MG63 (cell line): ENCODE measurements around the gene PKHD1. TPM values are rescaled to one million over a fixed set of nuclear protein-coding genes. Genes with fewer than 3 reads are reported as not detected.

Experiments
- DNase-seq: peaks from one replicate; pipeline ENCODE4 v3.0.0-alpha.2; 2020
- H3K27me3 ChIP-seq: fragments of 250-450 bp; sonication (Bioruptor Pico); 2 replicates; pipeline ENCODE4 v1.5.1; 2020; ENCODE audit warnings: mild to moderate bottlenecking, moderate library complexity
- H3K36me3 ChIP-seq: fragments of 250-450 bp; sonication (Bioruptor Pico); 2 replicates; pipeline ENCODE4 v1.5.1; 2020; ENCODE audit warnings: mild to moderate bottlenecking, moderate library complexity
- H3K4me3 ChIP-seq: fragments of 250-450 bp; sonication (Bioruptor Pico); 2 replicates; pipeline ENCODE4 v1.5.1; 2020; ENCODE audit warnings: mild to moderate bottlenecking, moderate library complexity
- H3K9me3 ChIP-seq: fragments of 250-450 bp; sonication (Bioruptor Pico); 2 replicates; pipeline ENCODE4 v1.5.1; 2020; ENCODE audit warnings: mild to moderate bottlenecking, moderate library complexity
- total RNA-seq: library from RNA; depleted of rRNA; stranded (reverse); fragments of >200 nt; shearing (Covaris generic); gene quantifications from 2 replicates; pipeline ENCODE4 v1.2.3, GENCODE V29; 2014; ENCODE audit warnings: low replicate concordance

The PKHD1 gene
- total RNA-seq, 1 experiment from 2014 or later, result not detected

DNA sequence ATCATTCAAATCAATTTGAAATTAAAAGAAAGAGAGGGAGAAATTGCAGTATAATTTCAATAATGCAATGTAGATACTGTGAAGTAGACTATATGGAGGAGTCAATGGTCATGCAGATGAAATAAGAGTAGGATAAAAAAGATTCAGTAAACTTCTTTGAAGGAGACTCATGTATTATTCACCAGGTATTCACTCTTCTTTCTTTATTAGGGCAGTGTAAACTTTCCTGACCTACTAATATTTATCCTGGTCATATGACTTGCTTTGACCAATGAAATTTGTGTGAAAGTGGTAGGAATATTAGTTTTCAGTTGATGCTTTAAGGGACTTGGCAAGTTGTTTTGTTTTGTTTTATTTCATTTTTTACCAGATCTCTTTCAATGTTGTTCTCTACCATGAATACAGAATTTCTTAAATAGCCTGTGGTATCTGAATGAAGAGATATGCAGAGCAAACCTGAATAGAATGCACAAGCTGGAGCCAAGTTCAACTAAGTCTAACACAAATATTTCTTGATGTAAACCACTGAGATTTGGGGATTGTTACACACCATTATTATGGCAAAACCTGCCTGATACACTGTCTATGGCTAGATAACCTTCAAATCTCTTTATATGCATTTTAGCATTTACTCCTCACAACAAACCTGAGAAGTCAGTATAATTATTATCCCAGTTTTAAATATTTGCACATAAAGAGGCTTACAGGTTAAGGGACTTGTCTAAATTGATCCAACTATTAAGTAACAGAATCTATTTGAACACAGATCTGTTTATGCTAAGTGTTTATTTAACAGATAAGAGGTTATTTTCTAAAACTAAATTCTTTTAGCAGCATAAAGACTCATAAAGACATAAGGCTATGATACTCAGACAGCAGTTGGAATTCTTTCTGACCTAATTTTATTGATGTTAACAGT, 311.2 kb downstream of the PKHD1 start:
- no peaks in the 10 kb centered on the region for H3K27me3 ChIP-seq
- no peaks in the 10 kb centered on the region for H3K36me3 ChIP-seq
- no peak overlapping the region for H3K4me3 ChIP-seq
- H3K9me3 ChIP-seq, result no peaks in the 10 kb centered on the region
- no peak for DNase-seq

- no peak for DNase-seq
- Histone ChIP-seq H3K27me3 (no peaks in the 10 kb centered on the region), H3K4me3 (no peak overlapping the region), H3K36me3 (no peaks in the 10 kb centered on the region), H3K9me3 (no peaks in the 10 kb centered on the region)
Observed at GRCh38 chr6:51768087-51768486, 319.3 kb downstream of the PKHD1 start.

DNA sequence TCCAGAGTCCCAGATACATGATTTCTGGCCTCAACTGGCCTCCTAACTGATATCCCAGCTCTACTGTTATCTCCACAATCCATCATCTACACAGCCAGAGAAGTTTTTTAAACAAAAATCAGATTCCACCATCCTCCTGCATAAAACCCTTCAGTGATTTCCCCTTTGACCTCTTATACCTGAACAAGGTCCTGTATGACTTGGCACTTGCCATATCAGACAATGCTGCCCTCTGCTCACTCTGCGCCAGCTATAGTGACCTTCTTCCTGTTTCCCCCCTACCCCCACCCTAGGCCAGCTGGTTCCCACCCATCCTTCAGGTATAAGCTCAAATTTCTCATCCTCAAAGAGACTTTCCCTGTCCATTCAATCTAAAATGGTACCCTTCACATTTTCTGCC, 322.2 kb downstream of the PKHD1 start:
- H3K9me3 ChIP-seq, result no peaks in the 10 kb centered on the region
- H3K36me3 ChIP-seq, result no peaks in the 10 kb centered on the region
- no peak overlapping the region for H3K4me3 ChIP-seq
- no peaks in the 10 kb centered on the region for H3K27me3 ChIP-seq
- no peak for DNase-seq

DNA sequence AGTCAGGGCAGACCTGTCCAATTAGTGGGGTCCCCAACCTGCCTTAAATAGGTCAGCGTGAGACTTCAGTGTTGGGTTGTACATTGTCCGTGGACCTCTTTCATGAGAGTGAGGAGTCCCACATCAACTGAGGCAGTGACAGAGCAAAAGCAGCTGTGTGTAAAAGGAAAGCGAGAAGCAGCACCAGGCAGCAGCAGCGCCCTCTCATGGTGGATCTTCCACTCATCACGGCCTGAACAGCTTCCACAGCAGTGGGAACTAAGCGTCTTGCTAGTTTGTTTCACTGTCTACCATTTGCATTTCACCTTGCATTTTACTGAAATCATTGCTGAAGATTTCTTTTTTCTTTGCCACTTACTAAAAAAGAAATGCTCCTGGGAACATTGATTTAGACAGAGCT, 333.8 kb downstream of the PKHD1 start:
- H3K27me3 ChIP-seq, result no peaks in the 10 kb centered on the region
- no peaks in the 10 kb centered on the region for H3K36me3 ChIP-seq
- H3K4me3 ChIP-seq, result no peak overlapping the region
- DNase-seq, result no peak
- no peaks in the 10 kb centered on the region for H3K9me3 ChIP-seq

DNA sequence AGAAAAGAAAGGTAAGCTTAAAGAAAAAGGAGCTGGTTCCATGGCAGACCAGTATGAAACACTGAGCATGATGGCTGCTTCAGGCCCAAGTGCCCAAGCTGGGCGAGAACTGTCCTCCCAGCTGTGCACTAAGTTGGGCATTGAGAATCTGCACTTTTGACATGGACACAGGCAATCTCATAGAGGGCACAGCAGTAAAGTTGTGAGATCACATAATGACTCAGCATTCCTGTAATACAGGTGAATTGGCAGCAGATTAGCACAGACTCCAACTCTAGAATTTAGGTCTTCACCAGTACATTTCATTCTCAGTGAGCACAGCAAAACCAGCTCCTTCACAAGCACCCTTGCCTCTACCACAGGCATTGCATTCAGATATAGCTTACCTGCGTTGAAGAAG, 343.4 kb downstream of the PKHD1 start:
- Histone ChIP-seq H3K36me3 (no peaks in the 10 kb centered on the region), H3K9me3 (no peaks in the 10 kb centered on the region), H3K27me3 (no peaks in the 10 kb centered on the region), H3K4me3 (no peak overlapping the region)
- no peak for DNase-seq

GRCh38 chr6:51740658-51741057, 346.8 kb downstream of the PKHD1 start:
- H3K27me3 ChIP-seq, result no peaks in the 10 kb centered on the region
- H3K4me3 ChIP-seq, result no peak overlapping the region
- H3K9me3 ChIP-seq, result no peaks in the 10 kb centered on the region
- no peak for DNase-seq
- H3K36me3 ChIP-seq, result no peaks in the 10 kb centered on the region

DNA sequence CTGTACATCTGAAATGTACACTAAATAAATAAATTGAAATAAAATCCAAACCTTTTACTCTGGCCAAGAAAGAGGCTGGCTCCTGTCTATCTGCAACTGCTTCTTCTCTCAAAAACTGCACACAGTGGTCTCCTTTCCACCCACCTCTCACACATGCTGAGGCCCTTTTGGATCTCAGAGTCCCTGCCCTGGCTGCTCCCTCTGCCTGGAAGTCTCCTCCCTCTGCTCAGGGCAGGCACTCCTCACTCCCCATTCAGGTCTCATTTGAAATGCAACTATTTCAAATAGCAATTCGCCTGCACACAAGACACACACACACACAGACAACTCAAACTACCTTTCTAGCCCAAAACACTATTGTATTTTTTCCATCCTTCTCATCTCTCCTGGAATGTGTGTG, 348.8 kb downstream of the PKHD1 start:
- no peaks in the 10 kb centered on the region for H3K9me3 ChIP-seq
- no peak overlapping the region for H3K4me3 ChIP-seq
- DNase-seq, result no peak
- no peaks in the 10 kb centered on the region for H3K27me3 ChIP-seq
- no peaks in the 10 kb centered on the region for H3K36me3 ChIP-seq

DNA sequence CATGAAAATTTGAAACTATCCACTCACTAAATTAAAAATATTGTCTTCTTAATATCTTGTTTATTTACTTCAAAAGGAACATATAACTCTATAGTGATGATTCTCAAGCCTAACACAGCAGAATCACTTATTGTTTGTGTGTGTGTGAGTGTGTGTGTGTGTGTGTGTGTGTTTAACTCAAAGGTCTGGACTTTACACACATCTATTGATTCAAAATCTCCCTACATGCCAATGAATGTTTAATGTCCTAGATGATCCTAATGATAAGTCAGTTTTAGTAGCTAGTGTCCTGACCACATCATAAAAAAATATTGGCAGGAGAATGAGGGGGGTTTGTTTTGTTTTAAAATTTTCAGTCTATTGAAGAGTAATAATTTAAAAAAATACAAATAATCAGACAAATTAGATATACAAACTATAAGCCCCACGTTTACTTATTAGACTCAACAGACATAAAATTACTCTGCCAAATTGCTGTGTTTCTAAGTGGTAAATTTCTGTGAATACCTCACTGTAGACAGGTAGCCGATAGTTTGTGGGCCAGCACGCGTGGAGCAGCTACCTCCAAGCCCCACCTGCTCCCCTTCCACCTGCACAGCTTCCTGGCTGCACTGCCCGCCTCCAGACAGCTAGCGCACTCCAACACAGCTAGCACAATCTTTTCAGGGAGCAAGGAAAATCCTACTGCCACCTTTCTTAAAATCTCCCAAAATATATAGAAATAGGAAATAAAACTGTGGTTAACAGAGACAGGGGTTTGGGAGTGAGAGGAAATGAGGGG, 349.6 kb downstream of the PKHD1 start:
- no peak overlapping the region for H3K4me3 ChIP-seq
- no peak for DNase-seq
- H3K36me3 ChIP-seq, result no peaks in the 10 kb centered on the region
- H3K9me3 ChIP-seq, result no peaks in the 10 kb centered on the region
- H3K27me3 ChIP-seq, result no peaks in the 10 kb centered on the region

GRCh38 chr6:51725155-51725554, 362.3 kb downstream of the PKHD1 start:
- no peak for DNase-seq
- H3K27me3 ChIP-seq, result no peaks in the 10 kb centered on the region
- no peaks in the 10 kb centered on the region for H3K36me3 ChIP-seq
- no peaks in the 10 kb centered on the region for H3K9me3 ChIP-seq
- H3K4me3 ChIP-seq, result no peak overlapping the region

GRCh38 chr6:51720327-51720726, 367.1 kb downstream of the PKHD1 start:
- DNase-seq, result no peak
- Histone ChIP-seq H3K27me3 (no peaks in the 10 kb centered on the region), H3K4me3 (no peak overlapping the region), H3K9me3 (no peaks in the 10 kb centered on the region), H3K36me3 (no peaks in the 10 kb centered on the region)

- no peaks in the 10 kb centered on the region for H3K9me3 ChIP-seq
- H3K4me3 ChIP-seq, result no peak overlapping the region
- DNase-seq, result no peak
- H3K27me3 ChIP-seq, result no peaks in the 10 kb centered on the region
- no peaks in the 10 kb centered on the region for H3K36me3 ChIP-seq
Observed at GRCh38 chr6:51719297-51719696, 368.1 kb downstream of the PKHD1 start.

- Histone ChIP-seq H3K4me3 (no peak overlapping the region), H3K36me3 (no peaks in the 10 kb centered on the region), H3K27me3 (no peaks in the 10 kb centered on the region), H3K9me3 (no peaks in the 10 kb centered on the region)
- no peak for DNase-seq
Observed at GRCh38 chr6:51718533-51718932, 368.9 kb downstream of the PKHD1 start.

DNA sequence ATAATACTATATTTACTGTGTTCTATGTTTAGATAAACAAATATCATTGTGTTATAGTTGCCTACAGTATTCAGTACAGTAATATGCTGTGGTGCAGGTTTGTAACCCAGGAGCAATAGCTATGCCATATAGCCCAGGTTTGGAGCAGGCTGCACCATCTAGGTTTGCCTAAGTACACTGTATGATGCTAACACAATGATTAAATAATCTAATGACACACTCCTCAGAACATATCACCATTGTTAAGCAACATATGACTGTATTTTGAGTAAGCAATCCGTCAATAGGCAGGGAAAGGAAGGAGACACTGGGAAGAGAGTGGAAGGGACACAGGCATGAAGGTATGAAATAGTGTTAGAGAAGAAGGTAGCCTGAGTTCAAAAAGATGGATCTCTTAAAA, 369.9 kb downstream of the PKHD1 start:
- DNase-seq, result no peak
- no peak overlapping the region for H3K4me3 ChIP-seq
- H3K36me3 ChIP-seq, result no peaks in the 10 kb centered on the region
- no peaks in the 10 kb centered on the region for H3K27me3 ChIP-seq
- H3K9me3 ChIP-seq, result no peaks in the 10 kb centered on the region

DNA sequence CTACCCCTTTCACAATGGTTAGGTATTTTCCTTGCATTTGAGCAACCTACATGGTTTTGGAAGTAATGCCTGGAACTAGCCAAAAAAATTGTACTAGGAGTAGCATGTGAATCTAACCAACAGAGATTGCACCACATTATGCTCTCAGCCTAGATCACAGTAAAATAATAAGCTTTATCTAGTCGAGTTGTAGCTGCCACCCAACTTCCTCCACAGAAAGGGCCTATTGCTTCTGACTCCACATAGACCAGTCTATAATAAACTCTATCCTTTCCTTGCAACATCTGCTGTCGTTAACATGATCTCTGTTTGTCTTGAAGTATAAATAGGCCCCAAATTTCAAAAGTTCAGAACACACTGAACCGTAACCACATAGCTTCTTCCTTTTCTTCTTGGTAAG, 375.5 kb downstream of the PKHD1 start:
- no peaks in the 10 kb centered on the region for H3K27me3 ChIP-seq
- no peaks in the 10 kb centered on the region for H3K36me3 ChIP-seq
- DNase-seq, result no peak
- H3K9me3 ChIP-seq, result no peaks in the 10 kb centered on the region
- no peak overlapping the region for H3K4me3 ChIP-seq

DNA sequence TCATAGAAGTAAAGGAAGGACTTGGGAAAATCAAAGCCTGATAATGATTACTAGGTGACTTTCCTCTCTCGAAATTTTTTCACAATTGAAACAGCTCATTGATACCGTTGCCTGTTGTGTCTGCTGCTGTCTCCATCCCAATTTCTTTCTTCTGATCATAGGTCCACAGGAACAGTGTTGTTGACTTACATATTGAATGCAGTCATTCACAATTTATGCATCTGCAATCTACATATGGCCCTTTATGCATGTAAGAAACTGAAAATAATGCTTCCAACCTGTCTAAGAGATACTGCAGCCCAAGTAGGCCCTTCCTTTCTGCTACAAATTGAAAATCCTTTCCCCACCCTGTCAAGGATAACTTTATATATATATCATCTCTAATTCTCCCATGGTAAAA, 381.3 kb downstream of the PKHD1 start:
- Histone ChIP-seq H3K4me3 (no peak overlapping the region), H3K27me3 (no peaks in the 10 kb centered on the region), H3K9me3 (no peaks in the 10 kb centered on the region), H3K36me3 (no peaks in the 10 kb centered on the region)
- DNase-seq, result no peak

- Histone ChIP-seq H3K27me3 (no peaks in the 10 kb centered on the region), H3K9me3 (no peaks in the 10 kb centered on the region), H3K36me3 (no peaks in the 10 kb centered on the region), H3K4me3 (no peak overlapping the region)
- DNase-seq, result no peak
Observed at GRCh38 chr6:51704932-51705540, 382.4 kb downstream of the PKHD1 start.

DNA sequence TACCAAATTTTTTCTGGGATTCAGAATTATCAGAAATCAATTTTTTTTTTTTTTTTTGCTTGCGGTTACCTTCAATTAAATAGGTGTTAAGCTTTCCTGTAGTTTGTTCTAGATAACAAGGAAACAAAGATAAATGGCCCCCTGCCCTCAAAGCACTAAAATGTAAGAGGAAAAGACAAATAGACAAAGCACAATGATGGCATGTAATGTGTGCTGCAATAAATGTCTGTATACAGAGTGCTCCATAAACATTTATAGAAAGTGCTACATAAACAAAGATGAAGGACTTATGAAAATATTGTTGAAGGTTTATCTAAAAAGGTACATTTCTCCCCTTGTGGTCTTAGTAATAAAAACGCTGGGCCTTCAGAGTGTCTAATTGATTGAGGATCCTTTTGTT, 384.6 kb downstream of the PKHD1 start:
- no peak for DNase-seq
- Histone ChIP-seq H3K36me3 (no peaks in the 10 kb centered on the region), H3K4me3 (no peak overlapping the region), H3K27me3 (no peaks in the 10 kb centered on the region), H3K9me3 (no peaks in the 10 kb centered on the region)
